ENCODE data around the gene SIGLEC6.

The SIGLEC6 gene

DNA sequence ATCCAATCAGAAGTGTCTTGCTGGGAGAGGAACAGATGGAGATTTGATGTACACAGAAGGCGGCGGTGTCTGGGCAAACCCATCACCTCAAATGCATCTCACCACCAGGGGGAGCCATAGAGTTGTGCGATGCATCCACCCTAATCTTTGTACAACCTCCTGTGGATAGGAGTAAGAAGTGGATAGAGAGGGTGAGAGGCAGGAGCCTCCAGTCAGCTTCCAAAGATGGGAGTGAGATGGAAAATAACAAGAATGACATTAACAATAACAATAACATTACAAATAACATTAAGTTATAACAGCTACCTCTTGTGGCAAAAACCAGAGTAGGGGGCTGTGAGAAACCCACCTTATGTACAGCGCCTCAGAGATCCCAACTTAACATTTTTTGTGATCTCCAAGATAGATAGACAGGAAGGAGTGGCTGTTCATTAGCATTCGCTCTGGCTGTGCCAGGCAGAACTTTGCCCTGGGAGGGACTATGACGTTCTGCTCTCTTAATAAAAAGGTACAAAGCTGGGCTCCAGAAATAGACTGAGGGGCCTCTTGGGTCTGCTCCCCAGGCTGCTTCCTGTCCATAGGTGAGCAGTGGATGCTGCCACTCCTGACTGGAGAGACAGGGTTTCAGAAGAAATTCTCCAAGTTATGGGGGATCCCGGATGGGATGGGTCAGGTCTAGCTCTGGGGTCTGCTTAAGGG lies 58.3 kb downstream of the SIGLEC6 start:
- DNase-seq (ENCODE audit: low spot score) = peak; percentile 72

DNA sequence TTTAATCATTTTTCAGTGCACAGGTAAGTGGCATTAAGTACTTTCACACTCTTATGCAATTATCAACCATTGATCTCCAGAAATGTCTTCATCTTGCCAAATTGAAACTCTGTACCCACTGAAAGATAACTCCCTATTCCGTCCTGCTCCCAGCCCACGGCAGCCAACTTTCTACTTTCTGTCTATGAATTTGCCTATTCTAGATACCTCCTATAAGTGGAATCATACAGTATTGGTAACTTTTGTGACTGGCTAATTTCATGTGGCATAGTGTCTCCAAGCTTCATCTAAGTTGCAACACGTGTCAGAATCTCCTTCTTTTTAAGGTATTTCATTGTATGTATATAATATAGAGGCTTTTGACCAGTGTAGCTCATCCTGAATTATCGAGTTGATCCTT lies 58.9 kb downstream of the SIGLEC6 start:
- no peak for DNase-seq (ENCODE audit: low spot score)

DNA sequence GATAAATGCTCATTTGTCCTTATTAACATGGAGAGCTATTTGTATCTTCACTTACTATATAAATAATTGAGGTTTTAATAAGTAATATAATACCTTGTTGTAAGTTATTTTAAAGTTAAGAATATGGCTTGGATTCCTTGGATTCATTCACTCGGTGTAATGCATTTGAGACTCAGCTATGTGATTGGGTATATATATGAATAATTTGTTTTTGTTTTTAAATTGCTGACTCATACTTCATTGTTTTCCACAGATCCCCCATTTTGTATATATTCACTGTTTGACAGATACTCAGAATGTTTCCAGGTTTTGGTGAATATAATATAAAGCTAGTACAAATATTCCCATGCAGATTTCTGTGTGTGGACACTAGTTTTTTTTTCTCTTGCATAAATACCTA lies 59.9 kb downstream of the SIGLEC6 start:
- DNase-seq (ENCODE audit: low spot score) = no peak

DNA sequence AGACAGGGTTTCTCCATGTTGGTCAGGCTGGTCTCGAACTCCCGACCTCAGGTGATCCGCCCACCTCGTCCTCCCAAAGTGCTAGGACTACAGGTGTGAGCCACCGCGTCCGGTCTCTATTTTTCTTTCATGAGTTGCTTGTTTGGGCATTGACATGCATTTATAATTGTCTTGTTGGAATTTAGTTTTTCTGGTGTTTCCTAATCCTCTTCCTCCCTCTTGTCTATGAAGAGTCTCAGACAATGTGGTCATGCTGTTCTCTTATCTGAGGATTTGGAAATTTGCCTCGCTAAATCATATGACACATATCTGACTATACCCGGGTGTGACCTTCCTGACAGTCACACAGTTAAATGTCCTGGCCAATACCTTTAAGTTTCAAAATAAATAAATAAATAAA lies 60.5 kb downstream of the SIGLEC6 start:
- DNase-seq (ENCODE audit: low spot score) = no peak

DNA sequence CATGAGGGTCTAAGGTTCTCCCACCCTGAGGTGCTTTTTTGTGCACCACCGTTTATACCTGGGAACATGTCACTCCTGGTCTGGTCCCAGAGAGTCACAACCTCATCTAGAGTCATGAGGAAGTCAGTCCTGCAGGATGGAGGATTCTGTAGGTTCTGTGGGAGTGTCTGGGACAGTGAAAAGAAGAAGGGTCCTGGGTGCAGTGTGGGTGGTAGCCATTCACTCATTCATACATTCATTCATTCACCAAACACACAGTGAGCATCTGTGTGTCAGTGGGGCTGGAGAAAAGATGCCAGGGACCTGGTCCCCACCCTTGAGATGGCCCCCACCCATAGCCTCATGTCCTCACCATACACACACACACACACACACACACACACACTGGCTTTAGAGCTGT lies 61.8 kb downstream of the SIGLEC6 start:
- DNase-seq (ENCODE audit: low spot score) = no peak

DNA sequence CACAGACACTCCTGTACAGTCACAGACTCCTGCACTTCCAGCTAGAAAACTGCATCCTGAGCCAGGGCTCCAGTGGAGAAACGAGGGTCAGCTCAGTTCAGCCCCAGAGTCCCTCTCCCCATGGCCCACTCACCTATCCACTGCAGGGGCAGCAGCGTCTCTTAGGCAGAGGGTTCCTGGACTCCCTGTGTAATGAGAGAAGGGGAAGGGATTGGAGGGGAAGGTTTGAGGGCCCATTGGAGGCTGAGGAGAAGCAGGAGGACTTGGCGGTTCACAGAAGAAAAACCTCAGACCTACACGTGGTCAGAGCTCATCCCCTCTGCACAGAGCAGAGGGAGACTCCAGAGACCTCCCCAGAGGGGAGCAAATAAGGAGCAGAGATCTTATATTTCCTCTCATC lies 62.3 kb downstream of the SIGLEC6 start:
- no peak for DNase-seq (ENCODE audit: low spot score)

DNA sequence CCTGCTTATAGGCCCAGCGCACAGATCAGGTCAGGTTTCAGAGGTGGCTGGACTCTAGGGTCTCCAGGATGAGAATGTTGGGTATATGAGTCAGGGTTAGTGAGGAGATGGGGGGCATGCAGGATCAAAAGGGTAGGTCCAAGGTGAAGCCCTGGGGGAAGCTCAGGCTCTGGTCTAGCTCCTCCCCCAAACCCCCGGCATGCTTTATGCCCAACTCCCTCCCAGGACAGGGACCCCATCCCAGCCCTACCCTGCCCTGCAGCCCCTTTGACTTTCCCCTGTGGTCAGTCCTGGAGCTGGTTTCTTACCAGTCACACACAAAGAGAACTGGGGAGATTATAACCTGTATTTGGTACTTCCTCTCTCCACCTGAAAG lies 62.9 kb downstream of the SIGLEC6 start:
- no peak for DNase-seq (ENCODE audit: low spot score)

DNA sequence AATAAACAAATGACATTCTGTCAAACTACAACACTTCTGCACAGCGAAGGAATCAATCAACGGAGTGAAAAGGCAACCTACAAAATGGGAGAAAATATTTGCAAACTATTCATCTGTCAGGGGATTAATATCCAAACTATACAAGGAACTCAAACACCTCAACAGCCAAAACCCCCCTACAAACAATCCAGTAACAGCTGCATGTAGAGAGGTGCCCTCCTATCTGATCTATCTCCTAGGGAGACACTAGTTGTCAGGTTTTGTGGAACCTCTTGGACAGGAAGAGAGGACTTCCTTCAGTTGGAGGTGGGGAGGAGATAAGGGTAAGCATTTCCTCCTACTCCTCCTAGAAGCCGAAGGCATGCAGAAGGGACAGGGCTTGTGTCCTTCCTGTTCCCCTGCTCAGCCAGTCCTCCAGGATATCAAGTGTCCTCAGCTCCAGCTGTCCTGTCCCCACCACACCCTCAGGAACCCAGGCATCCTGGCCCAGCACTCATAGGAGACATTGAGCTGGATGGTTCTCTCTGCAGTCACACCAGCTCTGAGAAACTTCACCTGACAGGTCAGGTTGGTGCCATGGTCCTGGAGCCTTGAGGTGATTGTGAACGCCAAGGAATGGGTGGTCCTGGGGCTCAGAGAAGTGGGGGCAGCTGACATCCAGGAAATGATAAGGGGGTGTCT lies 63.5 kb downstream of the SIGLEC6 start:
- DNase-seq (ENCODE audit: low spot score) = no peak
